Measurements from ENCODE around the gene DLX4.

DLX4 gene

GRCh38 chr17:49969134-49969759 lies at the start of gene DLX4:
TSS of gene DLX4 (plus strand) at chr17:49969190. CDS start at chr17:49969469, 279 bp downstream.
- no peak for DNase-seq (ENCODE audit: low read depth in 2 of 2, low spot score in 1 of 2)

- DNase-seq (ENCODE audit: low read depth in 2 of 2, low spot score in 1 of 2), result no peak
Observed at GRCh38 chr17:49920030-49920769, 48.8 kb upstream of the DLX4 start.

GRCh38 chr17:49922095-49922494 lies 46.9 kb upstream of the DLX4 start:
- no peak for DNase-seq (ENCODE audit: low read depth in 2 of 2, low spot score in 1 of 2)

- DNase-seq (ENCODE audit: low read depth in 2 of 2, low spot score in 1 of 2), result no peak
Observed at GRCh38 chr17:49924116-49924515, 44.9 kb upstream of the DLX4 start.

- no peak for DNase-seq (ENCODE audit: low read depth in 2 of 2, low spot score in 1 of 2)
Observed at GRCh38 chr17:49924589-49924988, 44.4 kb upstream of the DLX4 start.

GRCh38 chr17:49925921-49926320 lies 43.1 kb upstream of the DLX4 start:
- no peak for DNase-seq (ENCODE audit: low read depth in 2 of 2, low spot score in 1 of 2)

- no peak for DNase-seq (ENCODE audit: low read depth in 2 of 2, low spot score in 1 of 2)
Observed at GRCh38 chr17:49926886-49927285, 42.1 kb upstream of the DLX4 start.

GRCh38 chr17:49928126-49928800 lies 40.7 kb upstream of the DLX4 start:
- DNase-seq (ENCODE audit: low read depth in 2 of 2, low spot score in 1 of 2), result no peak

GRCh38 chr17:49928837-49929475 lies 40.0 kb upstream of the DLX4 start:
- no peak for DNase-seq (ENCODE audit: low read depth in 2 of 2, low spot score in 1 of 2)

GRCh38 chr17:49930880-49931279 lies 38.1 kb upstream of the DLX4 start:
- DNase-seq (ENCODE audit: low read depth in 2 of 2, low spot score in 1 of 2), result no peak

- no peak for DNase-seq (ENCODE audit: low read depth in 2 of 2, low spot score in 1 of 2)
Observed at GRCh38 chr17:49931416-49932137, 37.4 kb upstream of the DLX4 start.

GRCh38 chr17:49932138-49932723 lies 36.8 kb upstream of the DLX4 start:
- no peak for DNase-seq (ENCODE audit: low read depth in 2 of 2, low spot score in 1 of 2)

GRCh38 chr17:49932901-49933300 lies 36.1 kb upstream of the DLX4 start:
- DNase-seq (ENCODE audit: low read depth in 2 of 2, low spot score in 1 of 2), result no peak

- no peak for DNase-seq (ENCODE audit: low read depth in 2 of 2, low spot score in 1 of 2)
Observed at GRCh38 chr17:49935526-49936210, 33.3 kb upstream of the DLX4 start.

- no peak for DNase-seq (ENCODE audit: low read depth in 2 of 2, low spot score in 1 of 2)
Observed at GRCh38 chr17:49936386-49936785, 32.6 kb upstream of the DLX4 start.

GRCh38 chr17:49939318-49939717 lies 29.7 kb upstream of the DLX4 start:
- no peak for DNase-seq (ENCODE audit: low read depth in 2 of 2, low spot score in 1 of 2)

- DNase-seq (ENCODE audit: low read depth in 2 of 2, low spot score in 1 of 2), result no peak
Observed at GRCh38 chr17:49941427-49941826, 27.6 kb upstream of the DLX4 start.

GRCh38 chr17:49942947-49943346 lies 26.0 kb upstream of the DLX4 start:
- DNase-seq (ENCODE audit: low read depth in 2 of 2, low spot score in 1 of 2), result no peak

- no peak for DNase-seq (ENCODE audit: low read depth in 2 of 2, low spot score in 1 of 2)
Observed at GRCh38 chr17:49944273-49944870, 24.6 kb upstream of the DLX4 start.

GRCh38 chr17:49946208-49946607 lies 22.8 kb upstream of the DLX4 start:
- DNase-seq (ENCODE audit: low read depth in 2 of 2, low spot score in 1 of 2), result no peak

All from stimulated activated CD8-positive, alpha-beta memory T cell treated with anti-CD3 and anti-CD28 coated beads, Interleukin-4, amount 100 ng/mL, for 4 hours (primary cell).